Parietal lobe (tissue), 2 donors: ENCODE data around the gene NAGLU. TPM values are rescaled to one million over a fixed set of nuclear protein-coding genes. Genes with fewer than 3 reads are reported as not detected.

Experiments
- small RNA-seq: library from RNA; depleted of rRNA; stranded (forward); fragments of <200 nt; gene quantifications from one replicate; pipeline ENCODE3, GENCODE V24; 2014; ENCODE audit warnings: low replicate concordance
- total RNA-seq: library from RNA; depleted of rRNA; stranded (reverse); fragments of >200 nt; gene quantifications from one replicate; pipeline ENCODE4 v1.2.3, GENCODE V29; 2014

The NAGLU gene
- total RNA-seq, result 14.7 TPM

GRCh38 chr17:42536048-42536371, at the start of gene NAGLU:
NAGLU (plus strand) TSS chr17:42536241; CDS start chr17:42536273, 32 bp downstream.

GRCh38 chr17:42552736-42553135, 16.7 kb downstream of the NAGLU start, which contains the start of gene HSD17B1:
HSD17B1 (plus strand) TSS chr17:42552923; CDS start chr17:42552934, 11 bp downstream.

GRCh38 chr17:42561897-42562387, 25.9 kb downstream of the NAGLU start, which contains the start of gene COASY:
COASY (plus strand) TSS chr17:42562148; CDS start chr17:42562623, 475 bp downstream.

GRCh38 chr17:42566883-42567573, 31.0 kb downstream of the NAGLU start, which contains the start of gene MLX:
MLX (plus strand) TSS chr17:42567100; CDS start chr17:42567125, 25 bp downstream.

GRCh38 chr17:42577532-42578281, 41.7 kb downstream of the NAGLU start, which contains the start of gene PSMC3IP:
PSMC3IP (minus strand) TSS chr17:42577729; CDS start chr17:42577686, 43 bp downstream.

Small RNA genes lying within 50 kb of the gene (small RNA-seq; reads per million reads assigned to genes)
- gene MIR548AT, result 0.55 reads per million, percentile 50 among the genes with 10 or more reads in this experiment

Other genes starting within 250 kb of the NAGLU start
- 0.94 TPM for gene STAT5A, start 247.7 kb upstream of the NAGLU start, total RNA-seq
- 43.2 TPM for gene STAT3, start 147.8 kb upstream of the NAGLU start, total RNA-seq
- gene CAVIN1, start 113.0 kb upstream of the NAGLU start, total RNA-seq, result 4.1 TPM
- 330 TPM for gene ATP6V0A1, start 77.4 kb upstream of the NAGLU start, total RNA-seq
- gene HSD17B1, start 16.7 kb downstream of the NAGLU start, total RNA-seq, result 1.6 TPM
- 5.9 TPM for gene COASY, start 25.9 kb downstream of the NAGLU start, total RNA-seq
- 35.7 TPM for gene MLX, start 30.9 kb downstream of the NAGLU start, total RNA-seq
- gene PSMC3IP, start 41.5 kb downstream of the NAGLU start, total RNA-seq, result 6.9 TPM
- gene RETREG3, start 73.1 kb downstream of the NAGLU start, total RNA-seq, result 49.8 TPM
- gene TUBG1, start 73.4 kb downstream of the NAGLU start, total RNA-seq, result 18.2 TPM
- gene TUBG2, start 123.0 kb downstream of the NAGLU start, total RNA-seq, result 26.3 TPM
- 4.4 TPM for gene PLEKHH3, start 140.8 kb downstream of the NAGLU start, total RNA-seq
- 0.94 TPM for gene CCR10, start 145.6 kb downstream of the NAGLU start, total RNA-seq
- gene CNTNAP1, start 146.3 kb downstream of the NAGLU start, total RNA-seq, result 12.5 TPM
- 68.9 TPM for gene EZH1, start 208.8 kb downstream of the NAGLU start, total RNA-seq
- gene RAMP2, start 225.0 kb downstream of the NAGLU start, total RNA-seq, result 9.1 TPM
- 24.4 TPM for gene VPS25, start 237.2 kb downstream of the NAGLU start, total RNA-seq
- gene WNK4, start 244.4 kb downstream of the NAGLU start, total RNA-seq, result not detected